WERI-Rb-1 (cell line): ENCODE data around the gene ALDH16A1.

Experiments
- DNase-seq: peaks from one replicate; pipeline ENCODE4 v3.0.0-alpha.2; 2020
- H3K27ac ChIP-seq: fragments of 250-450 bp; sonication (Bioruptor Pico); 2 replicates; pipeline ENCODE4 v1.5.1; 2020; ENCODE audit warnings: mild to moderate bottlenecking, moderate library complexity
- H3K27me3 ChIP-seq: fragments of 250-450 bp; sonication (Bioruptor Pico); 2 replicates; pipeline ENCODE4 v1.5.1; 2021; ENCODE audit warnings: mild to moderate bottlenecking, low read depth, moderate library complexity; ENCODE audit not compliant: insufficient read depth, severe bottlenecking
- H3K36me3 ChIP-seq: fragments of 250-450 bp; sonication (Bioruptor Pico); 2 replicates; pipeline ENCODE4 v1.5.1; 2020; ENCODE audit warnings: mild to moderate bottlenecking, moderate library complexity
- H3K4me3 ChIP-seq: 2 replicates; pipeline ENCODE4 v1.5.1; 2011; ENCODE audit warnings: low read depth, mild to moderate bottlenecking, control low read depth, low read length
- H3K9me3 ChIP-seq: fragments of 250-450 bp; sonication (Bioruptor Pico); 2 replicates; pipeline ENCODE4 v1.5.1; 2021; ENCODE audit warnings: mild to moderate bottlenecking, moderate library complexity; ENCODE audit not compliant: severe bottlenecking
- TF ChIP-seq, protein P1 (sequence below): IDR thresholded peaks from 2 replicates; pipeline ENCODE4 v1.5.1; 2011; ENCODE audit warnings: low read depth, mild to moderate bottlenecking, control low read depth, inconsistent platforms, low read length

Gene ALDH16A1

GRCh38 chr19:49430172-49430677 is 22.8 kb upstream of the ALDH16A1 start:
- Histone ChIP-seq H3K27me3 (no peaks in the 10 kb centered on the region), H3K27ac (no peak overlapping the region), H3K4me3 (no peak overlapping the region), H3K9me3 (no peaks in the 10 kb centered on the region), H3K36me3 (peaks cover 56% of the 10 kb centered on the region)
- no peak for DNase-seq
- TF ChIP-seq, protein P1, sequence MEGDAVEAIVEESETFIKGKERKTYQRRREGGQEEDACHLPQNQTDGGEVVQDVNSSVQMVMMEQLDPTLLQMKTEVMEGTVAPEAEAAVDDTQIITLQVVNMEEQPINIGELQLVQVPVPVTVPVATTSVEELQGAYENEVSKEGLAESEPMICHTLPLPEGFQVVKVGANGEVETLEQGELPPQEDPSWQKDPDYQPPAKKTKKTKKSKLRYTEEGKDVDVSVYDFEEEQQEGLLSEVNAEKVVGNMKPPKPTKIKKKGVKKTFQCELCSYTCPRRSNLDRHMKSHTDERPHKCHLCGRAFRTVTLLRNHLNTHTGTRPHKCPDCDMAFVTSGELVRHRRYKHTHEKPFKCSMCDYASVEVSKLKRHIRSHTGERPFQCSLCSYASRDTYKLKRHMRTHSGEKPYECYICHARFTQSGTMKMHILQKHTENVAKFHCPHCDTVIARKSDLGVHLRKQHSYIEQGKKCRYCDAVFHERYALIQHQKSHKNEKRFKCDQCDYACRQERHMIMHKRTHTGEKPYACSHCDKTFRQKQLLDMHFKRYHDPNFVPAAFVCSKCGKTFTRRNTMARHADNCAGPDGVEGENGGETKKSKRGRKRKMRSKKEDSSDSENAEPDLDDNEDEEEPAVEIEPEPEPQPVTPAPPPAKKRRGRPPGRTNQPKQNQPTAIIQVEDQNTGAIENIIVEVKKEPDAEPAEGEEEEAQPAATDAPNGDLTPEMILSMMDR, result no peak

DNA sequence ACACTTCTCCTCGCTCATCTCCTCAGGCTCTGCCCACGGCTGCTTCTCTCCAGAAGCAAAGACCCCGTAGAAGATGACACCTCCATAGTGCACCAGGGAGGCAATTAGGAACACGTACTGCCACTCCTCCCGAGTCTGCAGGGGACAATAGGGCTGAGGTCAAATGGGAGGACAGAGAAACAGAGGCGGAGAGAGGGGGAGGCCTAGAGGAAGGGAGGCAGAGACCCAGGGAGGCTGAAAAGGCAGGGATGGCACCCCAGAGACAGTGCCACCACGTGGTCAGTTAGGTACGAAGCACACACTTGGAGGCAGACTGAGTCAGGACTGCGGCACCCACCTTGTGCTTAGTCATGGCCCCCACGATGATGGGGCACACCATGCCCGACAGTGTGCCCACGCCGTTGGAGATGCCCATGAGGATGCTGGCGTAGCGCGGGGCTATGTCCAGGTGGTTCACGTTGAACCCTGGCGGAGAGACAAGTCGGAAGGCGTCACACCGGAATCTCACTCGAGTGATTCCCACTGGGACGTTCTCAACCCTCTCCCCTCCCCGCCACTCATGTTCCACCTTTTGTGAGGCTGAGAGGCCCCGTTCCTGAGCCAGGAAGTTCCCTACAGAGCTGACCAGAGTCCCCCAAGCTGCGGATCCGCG is 22.2 kb upstream of the ALDH16A1 start:
- Histone ChIP-seq H3K27me3 (no peaks in the 10 kb centered on the region), H3K9me3 (no peaks in the 10 kb centered on the region), H3K27ac (no peak overlapping the region), H3K4me3 (no peak overlapping the region), H3K36me3 (peaks cover 62% of the 10 kb centered on the region)
- DNase-seq, result no peak
- TF ChIP-seq, protein P1, result peak; percentile 69

- TF ChIP-seq, protein P1, result no peak
- Histone ChIP-seq H3K27ac (no peak overlapping the region), H3K36me3 (peaks cover 68% of the 10 kb centered on the region), H3K9me3 (no peaks in the 10 kb centered on the region), H3K4me3 (no peak overlapping the region), H3K27me3 (no peaks in the 10 kb centered on the region)
- DNase-seq, result peak; percentile 53
Observed at GRCh38 chr19:49431330-49431749, 21.7 kb upstream of the ALDH16A1 start.

- peaks cover 75% of the 10 kb centered on the region for H3K36me3 ChIP-seq
- TF ChIP-seq, protein P1, result no peak
- DNase-seq, result no peak
- H3K4me3 ChIP-seq, result no peak overlapping the region
- H3K27ac ChIP-seq, result no peak overlapping the region
- H3K9me3 ChIP-seq, result no peaks in the 10 kb centered on the region
- no peaks in the 10 kb centered on the region for H3K27me3 ChIP-seq
Observed at GRCh38 chr19:49432141-49433073, 20.6 kb upstream of the ALDH16A1 start.

DNA sequence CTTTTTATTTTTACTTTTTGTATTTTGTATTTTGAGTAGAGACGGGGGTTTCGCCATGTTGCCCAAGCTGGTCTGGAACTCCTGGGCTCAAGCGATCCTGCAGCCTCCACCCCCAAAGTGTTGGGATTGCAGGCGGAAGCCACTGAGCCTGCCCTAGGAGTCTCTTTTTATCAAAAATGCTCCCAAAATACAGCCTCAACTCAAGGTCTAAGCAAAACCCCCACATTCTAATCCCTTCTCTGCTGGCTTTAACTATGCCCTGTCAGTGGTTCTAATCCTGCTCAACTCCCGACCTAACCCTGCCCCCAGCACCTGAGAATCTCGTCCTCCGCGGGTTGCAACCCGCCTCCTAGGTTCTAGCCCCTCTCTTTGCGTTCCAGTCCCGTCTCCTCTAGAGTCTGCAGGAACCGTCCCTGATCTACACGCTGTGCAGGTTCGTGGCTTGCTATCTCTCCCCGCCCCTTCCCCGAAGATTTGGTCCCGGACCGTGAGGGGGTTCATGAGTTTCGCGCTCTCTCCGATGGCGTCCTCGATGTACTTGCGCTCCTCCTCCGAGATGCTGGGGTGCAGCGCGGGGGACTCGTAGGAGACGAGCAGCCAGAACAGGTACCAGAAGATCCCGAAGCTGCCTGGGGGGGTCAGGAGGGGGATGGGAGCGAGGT is 19.7 kb upstream of the ALDH16A1 start:
- Histone ChIP-seq H3K27me3 (no peaks in the 10 kb centered on the region), H3K4me3 (no peak overlapping the region), H3K9me3 (no peaks in the 10 kb centered on the region), H3K36me3 (peaks cover 75% of the 10 kb centered on the region), H3K27ac (no peak overlapping the region)
- no peak for DNase-seq
- TF ChIP-seq, protein P1, result no peak
